Trophoblast cell (in vitro differentiated cells and primary cell): ENCODE measurements around the gene TRMT10A. TPM values are rescaled to one million over a fixed set of nuclear protein-coding genes. Genes with fewer than 3 reads are reported as not detected.
A peak's percentile ranks its signal among the peaks of the same experiment; 100 is the strongest.

Experiments
- DNase-seq, 2 donors: peaks; one replicate each; pipeline ENCODE4 v3.0.0-alpha.2; 2016
- H2AFZ ChIP-seq: 2 replicates; pipeline ENCODE4 v1.6.1; 2013; ENCODE audit warnings: low read length, moderate library complexity, mild to moderate bottlenecking; ENCODE audit not compliant: insufficient read depth, poor library complexity
- H2AK5ac ChIP-seq: 2 replicates; pipeline ENCODE4 v1.6.1; 2013; ENCODE audit warnings: mild to moderate bottlenecking, low read length
- H2BK120ac ChIP-seq: 2 replicates; pipeline ENCODE4 v1.6.1; 2013; ENCODE audit warnings: low read length, mild to moderate bottlenecking, moderate library complexity; ENCODE audit not compliant: insufficient read depth, poor library complexity
- H2BK12ac ChIP-seq: 2 replicates; pipeline ENCODE4 v1.6.1; 2013; ENCODE audit warnings: mild to moderate bottlenecking, low read length, moderate library complexity
- H2BK5ac ChIP-seq: 2 replicates; pipeline ENCODE4 v1.6.1; 2013; ENCODE audit warnings: low read length, low read depth, moderate library complexity, mild to moderate bottlenecking; ENCODE audit not compliant: poor library complexity
- H3K14ac ChIP-seq: 2 replicates; pipeline ENCODE4 v1.6.1; 2013; ENCODE audit warnings: mild to moderate bottlenecking, low read length
- H3K18ac ChIP-seq: 2 replicates; pipeline ENCODE4 v1.6.1; 2013; ENCODE audit warnings: mild to moderate bottlenecking, low read length
- H3K23ac ChIP-seq: 2 replicates; pipeline ENCODE4 v1.6.1; 2013; ENCODE audit warnings: low read length
- H3K27ac ChIP-seq: 2 replicates; pipeline ENCODE4 v1.5.1; 2013; ENCODE audit warnings: low read depth, mild to moderate bottlenecking, inconsistent platforms, low read length, moderate library complexity
- H3K27me3 ChIP-seq: 2 replicates; pipeline ENCODE4 v1.6.1; 2013; ENCODE audit warnings: inconsistent platforms, mild to moderate bottlenecking, low read length, moderate library complexity; ENCODE audit not compliant: insufficient read depth
- H3K36me3 ChIP-seq, 2 experiments: 1 replicate in 1 of 2; 2 replicates in 1 of 2; pipeline ENCODE4 v1.6.1; 2013; ENCODE audit warnings: low read length in 2 of 2, mild to moderate bottlenecking in 2 of 2, moderate library complexity in 1 of 2; ENCODE audit not compliant: insufficient read depth in 2 of 2, control insufficient read depth in 1 of 2
- H3K4ac ChIP-seq: 2 replicates; pipeline ENCODE4 v1.6.1; 2013; ENCODE audit warnings: low read depth, mild to moderate bottlenecking, low read length, moderate library complexity
- H3K4me1 ChIP-seq, 2 experiments: 1 replicate in 1 of 2; 2 replicates in 1 of 2; pipeline ENCODE4 v1.6.1; 2013; ENCODE audit warnings: low read length in 2 of 2, mild to moderate bottlenecking in 2 of 2, moderate library complexity in 1 of 2; ENCODE audit not compliant: insufficient read depth in 2 of 2, control insufficient read depth in 1 of 2
- H3K4me2 ChIP-seq: 2 replicates; pipeline ENCODE4 v1.6.1; 2013; ENCODE audit warnings: inconsistent platforms, mild to moderate bottlenecking, low read length, moderate library complexity
- H3K4me3 ChIP-seq: 2 replicates; pipeline ENCODE4 v1.5.1; 2013; ENCODE audit warnings: mild to moderate bottlenecking, low read depth, low read length, inconsistent platforms
- H3K79me1 ChIP-seq: one replicate; pipeline ENCODE4 v1.6.1; 2013; ENCODE audit warnings: low read length
- H3K79me2 ChIP-seq: 2 replicates; pipeline ENCODE4 v1.6.1; 2013; ENCODE audit warnings: low read length, mild to moderate bottlenecking; ENCODE audit not compliant: control insufficient read depth, insufficient read depth, poor library complexity
- H3K9ac ChIP-seq: 2 replicates; pipeline ENCODE4 v1.6.1; 2013; ENCODE audit warnings: mild to moderate bottlenecking, low read length
- H3K9me3 ChIP-seq: 2 replicates; pipeline ENCODE4 v1.6.1; 2013; ENCODE audit warnings: low read depth, mild to moderate bottlenecking, control low read depth, inconsistent platforms, low read length; ENCODE audit not compliant: insufficient read depth
- H4K12ac ChIP-seq: 2 replicates; pipeline ENCODE4 v1.6.1; 2013; ENCODE audit warnings: low read depth, mild to moderate bottlenecking, low read length, moderate library complexity
- H4K8ac ChIP-seq: 2 replicates; pipeline ENCODE4 v1.6.1; 2013; ENCODE audit warnings: low read depth, mild to moderate bottlenecking, low read length, moderate library complexity
- H4K91ac ChIP-seq: one replicate; pipeline ENCODE4 v1.6.1; 2013; ENCODE audit warnings: low read depth, mild to moderate bottlenecking, low read length, moderate library complexity
- WGBS: extraction: QIAGEN DNeasy Blood & Tissue Kit; methylation state at CpG from one replicate; pipeline ENCODE4 v1.1.7; 2013; ENCODE audit warnings: missing lambda C conversion rate; ENCODE audit not compliant: insufficient read length, insufficient coverage; ENCODE audit errors: extremely low coverage; 5-methylcytosine and 5-hydroxymethylcytosine counted together
- polyA plus RNA-seq: library from polyadenylated mRNA; stranded (reverse); fragments of 200-250 nt; gene quantifications from 2 replicates; pipeline ENCODE4 v1.2.3, GENCODE V29; 2013

Gene TRMT10A, protein sequence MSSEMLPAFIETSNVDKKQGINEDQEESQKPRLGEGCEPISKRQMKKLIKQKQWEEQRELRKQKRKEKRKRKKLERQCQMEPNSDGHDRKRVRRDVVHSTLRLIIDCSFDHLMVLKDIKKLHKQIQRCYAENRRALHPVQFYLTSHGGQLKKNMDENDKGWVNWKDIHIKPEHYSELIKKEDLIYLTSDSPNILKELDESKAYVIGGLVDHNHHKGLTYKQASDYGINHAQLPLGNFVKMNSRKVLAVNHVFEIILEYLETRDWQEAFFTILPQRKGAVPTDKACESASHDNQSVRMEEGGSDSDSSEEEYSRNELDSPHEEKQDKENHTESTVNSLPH
- 12.0 and 12.8 TPM in 2 replicates for polyA plus RNA-seq

DNA sequence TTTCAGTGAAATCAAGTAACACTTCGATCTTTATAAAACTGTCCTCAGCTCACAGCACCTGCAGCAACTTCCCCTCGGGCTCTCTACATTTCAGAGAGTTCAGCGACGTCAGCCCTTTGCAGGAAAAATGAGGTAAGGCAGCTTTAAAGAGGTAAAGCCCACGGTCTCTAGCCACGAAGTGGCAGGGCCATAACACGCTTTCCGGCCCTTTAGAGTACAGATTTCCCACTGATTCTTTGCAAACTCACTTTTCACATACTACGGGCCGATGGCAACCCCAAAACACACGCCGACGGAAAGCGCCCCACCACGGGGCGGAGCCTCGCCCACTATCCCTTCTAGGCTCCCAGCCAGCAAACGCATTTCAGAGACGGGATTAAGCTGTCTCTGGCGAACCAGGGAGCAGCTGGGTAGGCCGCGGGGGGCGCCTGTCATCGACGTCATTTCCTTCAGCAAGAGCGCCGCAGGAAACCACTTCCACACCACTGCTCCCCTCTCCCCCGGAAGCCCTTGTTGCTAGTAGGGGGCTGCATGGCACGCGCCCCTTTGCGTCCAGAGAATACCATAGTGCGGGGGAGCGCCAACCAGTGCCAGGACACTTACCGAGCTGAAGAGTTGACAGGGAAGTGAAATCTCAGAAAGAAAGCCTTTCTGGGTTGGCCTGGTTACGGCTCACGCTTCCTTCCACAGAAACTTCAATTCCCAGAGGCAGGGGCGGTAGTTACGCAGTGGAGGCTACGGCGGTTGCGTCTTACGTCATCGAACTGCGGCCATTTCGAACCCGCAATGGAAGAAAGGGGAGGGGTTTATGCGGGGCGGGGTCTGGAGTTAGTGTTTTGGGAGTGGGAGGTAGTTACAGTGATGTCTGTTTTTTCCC, at the start of gene TRMT10A:
Gene TRMT10A, minus strand, starts transcription at position 730 of the 877 bp plus-strand sequence. CDS start 4,701 bp downstream, outside the sequence.
- Histone ChIP-seq H2BK12ac (no peak within 1 kb of the TSS), H3K27me3 (no peaks in the 10 kb centered on the region), H3K79me1 (peaks cover 6% of the 10 kb centered on the region), H3K9me3 (no peaks in the 10 kb centered on the region), H3K9ac (peak within 1 kb of the TSS; percentile 78), H3K4ac (no peak within 1 kb of the TSS), H2AFZ (peak within 1 kb of the TSS; percentile 85), H4K91ac (peak within 1 kb of the TSS; percentile 83), H3K18ac (peak within 1 kb of the TSS; percentile 83), H4K12ac (peak within 1 kb of the TSS; percentile 94), H3K4me2 (peak within 1 kb of the TSS; percentile 67), H4K8ac (peak within 1 kb of the TSS; percentile 91), H3K4me3 (peak within 1 kb of the TSS; percentile 72), H2BK120ac (peak within 1 kb of the TSS; percentile 67), H2BK5ac (peak within 1 kb of the TSS; percentile 83), H3K14ac (peak within 1 kb of the TSS; percentile 96), H3K23ac (no peak within 1 kb of the TSS), H3K79me2 (no peaks in the 10 kb centered on the region), H3K36me3 (no peaks in the 10 kb centered on the region), H3K4me1 (peaks cover 0 to 5% of the 10 kb centered on the region in 2 experiments), H3K27ac (peak within 1 kb of the TSS; percentile 78), H2AK5ac (no peak within 1 kb of the TSS)
- WGBS, result no CpG with 5 or more reads among the region's 48 CpGs
- peak; percentile 96 to 97 for DNase-seq

DNA sequence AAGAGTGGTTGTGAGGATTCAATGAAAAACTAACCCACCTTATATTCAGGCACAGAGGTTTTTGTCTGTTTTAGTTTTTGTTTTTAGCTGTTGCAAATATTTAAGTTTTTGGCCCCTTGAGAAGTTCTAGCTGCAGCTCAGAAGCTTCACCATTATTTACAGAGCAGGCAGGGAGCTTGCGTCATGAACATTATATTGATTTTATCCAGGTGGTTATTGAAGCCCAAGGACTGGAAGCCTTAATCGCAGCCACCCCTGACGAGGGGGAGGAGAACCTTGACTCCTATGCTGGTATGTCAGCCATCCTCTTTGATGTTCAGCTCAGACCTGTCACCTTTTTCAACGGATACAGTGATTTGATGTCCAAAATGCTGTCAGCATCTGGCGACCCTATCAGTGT, 48.9 kb upstream of the TRMT10A start:
- H2BK120ac ChIP-seq, result no peak overlapping the region
- H3K14ac ChIP-seq, result no peak overlapping the region
- no peak overlapping the region for H3K4me2 ChIP-seq
- H3K23ac ChIP-seq, result no peak overlapping the region
- H2AFZ ChIP-seq, result no peak overlapping the region
- no peaks in the 10 kb centered on the region for H3K9me3 ChIP-seq
- no peaks in the 10 kb centered on the region for H3K36me3 ChIP-seq
- no peak overlapping the region for H4K8ac ChIP-seq
- no peak overlapping the region for H3K27ac ChIP-seq
- peak in 1 of 2 donors; percentile 6 for DNase-seq
- H3K27me3 ChIP-seq, result no peaks in the 10 kb centered on the region
- no peak overlapping the region for H2BK12ac ChIP-seq
- H3K79me2 ChIP-seq, result no peaks in the 10 kb centered on the region
- no peak overlapping the region for H3K4ac ChIP-seq
- H3K9ac ChIP-seq, result no peak overlapping the region
- WGBS, result no CpG with 5 or more reads among the region's 5 CpGs
- no peak overlapping the region for H3K4me3 ChIP-seq
- H3K4me1 ChIP-seq, result no peaks in the 10 kb centered on the region
- H2AK5ac ChIP-seq, result no peak overlapping the region
- no peak overlapping the region for H4K91ac ChIP-seq
- H2BK5ac ChIP-seq, result no peak overlapping the region
- H3K18ac ChIP-seq, result no peak overlapping the region
- H4K12ac ChIP-seq, result no peak overlapping the region
- no peaks in the 10 kb centered on the region for H3K79me1 ChIP-seq

DNA sequence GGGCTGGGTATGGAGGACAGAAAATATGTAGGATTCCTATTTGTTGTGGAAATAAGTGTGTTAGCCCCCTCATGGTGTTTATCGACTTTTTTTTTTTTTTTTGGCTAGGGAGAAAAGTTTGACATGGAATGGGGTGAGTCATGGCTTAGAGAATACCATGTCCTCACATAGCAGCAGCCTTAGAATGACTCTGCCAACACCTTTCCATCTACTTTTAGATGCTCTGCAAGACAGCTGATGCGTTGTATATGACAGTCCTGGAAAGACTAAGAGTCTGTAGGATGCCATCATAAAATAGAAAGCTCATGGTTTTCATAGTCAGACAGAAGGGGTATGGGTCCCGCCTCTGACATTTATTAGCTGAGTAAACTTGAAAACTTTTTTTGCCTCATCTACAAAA, 48.4 kb upstream of the TRMT10A start:
- Histone ChIP-seq H3K79me1 (no peaks in the 10 kb centered on the region), H2BK5ac (no peak overlapping the region), H4K12ac (no peak overlapping the region), H3K23ac (no peak overlapping the region), H3K9me3 (no peaks in the 10 kb centered on the region), H2AFZ (no peak overlapping the region), H3K4ac (no peak overlapping the region), H2BK12ac (no peak overlapping the region), H3K27ac (no peak overlapping the region), H3K36me3 (no peaks in the 10 kb centered on the region), H2AK5ac (no peak overlapping the region), H3K4me2 (no peak overlapping the region), H3K18ac (no peak overlapping the region), H3K4me3 (no peak overlapping the region), H3K79me2 (no peaks in the 10 kb centered on the region), H4K91ac (no peak overlapping the region), H3K14ac (no peak overlapping the region), H3K27me3 (no peaks in the 10 kb centered on the region), H4K8ac (no peak overlapping the region), H3K9ac (no peak overlapping the region), H3K4me1 (no peaks in the 10 kb centered on the region), H2BK120ac (no peak overlapping the region)
- no CpG with 5 or more reads among the region's 3 CpGs for WGBS
- DNase-seq, result peak; percentile 52 to 76

DNA sequence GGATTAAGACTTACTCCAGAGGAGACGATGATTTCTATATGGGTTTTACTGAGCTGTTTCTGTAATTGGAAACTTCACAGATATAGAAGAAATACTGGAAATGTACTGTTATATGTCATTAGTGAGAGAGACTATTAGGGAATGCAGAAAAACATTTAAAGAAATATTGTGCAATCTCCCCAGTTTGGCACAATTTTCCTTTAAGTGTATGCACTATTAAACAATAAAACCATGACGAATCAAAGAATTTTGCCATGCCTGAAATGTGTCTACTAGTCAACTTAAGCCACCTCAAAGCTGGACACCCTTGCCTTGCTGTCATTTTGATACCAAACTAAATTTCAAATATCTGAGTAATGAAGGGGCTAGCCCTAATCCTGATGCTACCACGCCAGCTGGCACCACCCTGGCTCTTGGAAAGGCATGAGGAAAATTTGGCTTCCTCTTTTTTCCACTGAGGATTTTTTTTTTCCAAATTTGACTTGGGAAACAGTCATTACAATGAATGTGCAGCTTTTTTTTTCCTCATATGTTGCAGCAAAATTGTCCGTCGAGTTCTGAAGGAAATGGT, 46.9 kb upstream of the TRMT10A start:
- Histone ChIP-seq H3K79me1 (no peaks in the 10 kb centered on the region), H2BK120ac (no peak overlapping the region), H4K91ac (no peak overlapping the region), H4K8ac (no peak overlapping the region), H3K4me2 (no peak overlapping the region), H3K4me3 (no peak overlapping the region), H3K4me1 (no peaks in the 10 kb centered on the region), H2AK5ac (no peak overlapping the region), H3K23ac (no peak overlapping the region), H3K9ac (no peak overlapping the region), H2BK5ac (no peak overlapping the region), H3K79me2 (no peaks in the 10 kb centered on the region), H3K14ac (no peak overlapping the region), H4K12ac (no peak overlapping the region), H2BK12ac (no peak overlapping the region), H3K36me3 (no peaks in the 10 kb centered on the region), H3K18ac (no peak overlapping the region), H3K4ac (no peak overlapping the region), H3K27me3 (no peaks in the 10 kb centered on the region), H3K27ac (no peak overlapping the region), H2AFZ (no peak overlapping the region), H3K9me3 (no peaks in the 10 kb centered on the region)
- no CpG with 5 or more reads among the region's 5 CpGs for WGBS
- DNase-seq, result no peak
